ENCODE results near the gene MISP3. TPM values are rescaled to one million over a fixed set of nuclear protein-coding genes. Genes with fewer than 3 reads are reported as not detected.

Gene MISP3
- polyA plus RNA-seq, 1 donor from 2014 or later = 8.2 TPM

GRCh38 chr19:14059652-14060155 lies 12.9 kb upstream of the MISP3 start:
- Histone ChIP-seq H3K9ac (ENCODE audit: low read length) (no peak overlapping the region), H2AFZ (ENCODE audit: low read depth, low read length) (no peak overlapping the region), H3K9me3 (ENCODE audit: low read length) (no peaks in the 10 kb centered on the region), H3K27ac (ENCODE audit: low read length) (no peak overlapping the region), H3F3A (ENCODE audit: insufficient read depth, low read length, poor library complexity, severe bottlenecking) (no peaks in the 10 kb centered on the region), H3K4me3 (ENCODE audit: low read length) (no peak overlapping the region), H3K79me2 (replicated peaks; ENCODE audit: insufficient read depth, low read length) (no peaks in the 10 kb centered on the region), H3K4me2 (ENCODE audit: low read length) (no peak overlapping the region), H3K9me2 (ENCODE audit: insufficient read depth, low read length) (no peaks in the 10 kb centered on the region), H3K27me3 (ENCODE audit: insufficient read depth, low read depth, low read length) (peaks cover 18% of the 10 kb centered on the region), H3K36me3 (ENCODE audit: insufficient read depth, low read length) (no peaks in the 10 kb centered on the region), H4K20me1 (ENCODE audit: insufficient read depth) (no peaks in the 10 kb centered on the region)
- TF ChIP-seq, protein P1, sequence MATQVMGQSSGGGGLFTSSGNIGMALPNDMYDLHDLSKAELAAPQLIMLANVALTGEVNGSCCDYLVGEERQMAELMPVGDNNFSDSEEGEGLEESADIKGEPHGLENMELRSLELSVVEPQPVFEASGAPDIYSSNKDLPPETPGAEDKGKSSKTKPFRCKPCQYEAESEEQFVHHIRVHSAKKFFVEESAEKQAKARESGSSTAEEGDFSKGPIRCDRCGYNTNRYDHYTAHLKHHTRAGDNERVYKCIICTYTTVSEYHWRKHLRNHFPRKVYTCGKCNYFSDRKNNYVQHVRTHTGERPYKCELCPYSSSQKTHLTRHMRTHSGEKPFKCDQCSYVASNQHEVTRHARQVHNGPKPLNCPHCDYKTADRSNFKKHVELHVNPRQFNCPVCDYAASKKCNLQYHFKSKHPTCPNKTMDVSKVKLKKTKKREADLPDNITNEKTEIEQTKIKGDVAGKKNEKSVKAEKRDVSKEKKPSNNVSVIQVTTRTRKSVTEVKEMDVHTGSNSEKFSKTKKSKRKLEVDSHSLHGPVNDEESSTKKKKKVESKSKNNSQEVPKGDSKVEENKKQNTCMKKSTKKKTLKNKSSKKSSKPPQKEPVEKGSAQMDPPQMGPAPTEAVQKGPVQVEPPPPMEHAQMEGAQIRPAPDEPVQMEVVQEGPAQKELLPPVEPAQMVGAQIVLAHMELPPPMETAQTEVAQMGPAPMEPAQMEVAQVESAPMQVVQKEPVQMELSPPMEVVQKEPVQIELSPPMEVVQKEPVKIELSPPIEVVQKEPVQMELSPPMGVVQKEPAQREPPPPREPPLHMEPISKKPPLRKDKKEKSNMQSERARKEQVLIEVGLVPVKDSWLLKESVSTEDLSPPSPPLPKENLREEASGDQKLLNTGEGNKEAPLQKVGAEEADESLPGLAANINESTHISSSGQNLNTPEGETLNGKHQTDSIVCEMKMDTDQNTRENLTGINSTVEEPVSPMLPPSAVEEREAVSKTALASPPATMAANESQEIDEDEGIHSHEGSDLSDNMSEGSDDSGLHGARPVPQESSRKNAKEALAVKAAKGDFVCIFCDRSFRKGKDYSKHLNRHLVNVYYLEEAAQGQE (IDR thresholded peaks at IDR 0.05; ENCODE audit: borderline replicate concordance) = no peak
- TF ChIP-seq CTCF (IDR thresholded peaks at IDR 0.05; ENCODE audit: poor library complexity, severe bottlenecking) (no peak), POLR2AphosphoS5 (IDR thresholded peaks at IDR 0.05) (no peak), EP300 (conservative IDR thresholded peaks at IDR 0.05; ENCODE audit: poor library complexity, severe bottlenecking) (no peak), TAF1 (IDR thresholded peaks at IDR 0.05; ENCODE audit: low read depth) (no peak), SMC3 (conservative IDR thresholded peaks at IDR 0.05; ENCODE audit: poor library complexity) (no peak), MXI1 (conservative IDR thresholded peaks at IDR 0.05; ENCODE audit: poor library complexity, severe bottlenecking) (no peak), RAD21 (conservative IDR thresholded peaks at IDR 0.05) (no peak), EZH2 (IDR thresholded peaks at IDR 0.05; ENCODE audit: borderline replicate concordance, insufficient read depth, low read length, poor library complexity, severe bottlenecking) (no peak)

DNA sequence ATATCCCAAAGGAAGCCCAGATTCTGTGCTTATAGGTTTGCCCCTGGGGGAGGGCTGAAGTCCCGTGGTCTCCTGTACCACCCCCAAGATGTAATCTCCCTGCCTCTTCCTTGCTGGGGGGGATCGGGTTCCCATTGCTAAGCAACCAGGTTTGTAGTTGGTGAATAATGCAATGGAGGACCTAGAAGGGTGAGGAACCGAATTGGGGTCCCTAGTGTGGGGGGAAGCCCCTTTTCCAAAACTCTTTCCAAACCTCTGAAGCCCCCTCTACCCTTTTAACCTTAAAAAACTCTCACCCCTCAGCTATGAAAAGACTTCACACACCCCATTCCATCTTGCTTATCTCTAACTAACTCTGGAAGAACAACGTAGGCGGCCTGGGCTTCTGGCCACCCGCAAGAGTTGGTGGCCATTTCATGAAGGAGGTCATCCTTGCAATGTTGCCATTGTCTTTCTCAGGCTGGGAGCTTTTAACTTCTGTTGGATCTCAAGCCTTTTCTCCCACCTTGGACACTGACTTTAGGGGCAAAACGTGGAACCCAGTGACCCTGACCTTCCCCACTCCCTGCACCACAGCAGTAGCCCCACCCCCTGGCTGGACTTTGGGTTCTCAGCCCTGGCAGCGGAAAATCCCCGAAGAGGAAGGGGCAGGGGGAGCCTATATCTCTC lies 11.4 kb upstream of the MISP3 start:
- Histone ChIP-seq H3F3A (ENCODE audit: insufficient read depth, low read length, poor library complexity, severe bottlenecking) (no peaks in the 10 kb centered on the region), H2AFZ (ENCODE audit: low read depth, low read length) (no peak overlapping the region)

More for the DNA sequence above, 11.4 kb upstream of the MISP3 start:
- Histone ChIP-seq H3K4me2 (ENCODE audit: low read length) (no peak overlapping the region), H3K79me2 (replicated peaks; ENCODE audit: insufficient read depth, low read length) (no peaks in the 10 kb centered on the region), H3K9ac (ENCODE audit: low read length) (no peak overlapping the region), H3K9me3 (ENCODE audit: low read length) (no peaks in the 10 kb centered on the region), H3K36me3 (ENCODE audit: insufficient read depth, low read length) (no peaks in the 10 kb centered on the region), H3K9me2 (ENCODE audit: insufficient read depth, low read length) (no peaks in the 10 kb centered on the region), H4K20me1 (ENCODE audit: insufficient read depth) (no peaks in the 10 kb centered on the region), H3K27ac (ENCODE audit: low read length) (no peak overlapping the region), H3K4me3 (ENCODE audit: low read length) (no peak overlapping the region), H3K27me3 (ENCODE audit: insufficient read depth, low read depth, low read length) (peaks cover 18% of the 10 kb centered on the region)
- TF ChIP-seq RAD21 (conservative IDR thresholded peaks at IDR 0.05) = no peak
- no peak for TF ChIP-seq CTCF (IDR thresholded peaks at IDR 0.05; ENCODE audit: poor library complexity, severe bottlenecking)
- TF ChIP-seq, protein P1 (IDR thresholded peaks at IDR 0.05; ENCODE audit: borderline replicate concordance) = no peak
- no peak for TF ChIP-seq TAF1 (IDR thresholded peaks at IDR 0.05; ENCODE audit: low read depth)
- TF ChIP-seq EZH2 (IDR thresholded peaks at IDR 0.05; ENCODE audit: borderline replicate concordance, insufficient read depth, low read length, poor library complexity, severe bottlenecking) = no peak
- TF ChIP-seq POLR2AphosphoS5 (IDR thresholded peaks at IDR 0.05) = no peak
- no peak for TF ChIP-seq MXI1 (conservative IDR thresholded peaks at IDR 0.05; ENCODE audit: poor library complexity, severe bottlenecking)
- no peak for TF ChIP-seq EP300 (conservative IDR thresholded peaks at IDR 0.05; ENCODE audit: poor library complexity, severe bottlenecking)
- no peak for TF ChIP-seq SMC3 (conservative IDR thresholded peaks at IDR 0.05; ENCODE audit: poor library complexity)

Measured in neural cell (in vitro differentiated cells).